ENCODE measurements around the gene PTPRB. TPM values are rescaled to one million over a fixed set of nuclear protein-coding genes. Genes with fewer than 3 reads are reported as not detected.
"Not testable (repeated sequence)": the region's sequence is repeated elsewhere in the genome, so short reads cannot be mapped to it uniquely, and the experiment has no call there.

PTPRB gene
- total and polyA plus RNA-seq, 3 donors from 2014 or later = 5.3 to 10.9 (median 7.2) TPM

- H3K27me3 ChIP-seq = no peaks in the 10 kb centered on the region
- no peak overlapping the region for H3K27ac ChIP-seq
- TF ChIP-seq POLR2A (IDR thresholded peaks at IDR 0.05) (no peak), CTCF (IDR thresholded peaks at IDR 0.05) (no peak)
- intact Hi-C loops (cut with DNase I; ENCODE audit: low total_unique reads) = no loop called here
- H3K36me3 ChIP-seq (ENCODE audit: low read depth, missing control alignments) = no peaks in the 10 kb centered on the region
- DNase-seq = no peak
- WGBS, 2 donors = 94 to 96% methylated on average over 1 of the region's 1 CpG
- H3K4me3 ChIP-seq = no peak overlapping the region
- H3K9me3 ChIP-seq = no peaks in the 10 kb centered on the region
- H3K4me1 ChIP-seq = no peaks in the 10 kb centered on the region
These were observed 129.1 kb downstream of the PTPRB start for GRCh38 chr12:70508178-70508577.

DNA sequence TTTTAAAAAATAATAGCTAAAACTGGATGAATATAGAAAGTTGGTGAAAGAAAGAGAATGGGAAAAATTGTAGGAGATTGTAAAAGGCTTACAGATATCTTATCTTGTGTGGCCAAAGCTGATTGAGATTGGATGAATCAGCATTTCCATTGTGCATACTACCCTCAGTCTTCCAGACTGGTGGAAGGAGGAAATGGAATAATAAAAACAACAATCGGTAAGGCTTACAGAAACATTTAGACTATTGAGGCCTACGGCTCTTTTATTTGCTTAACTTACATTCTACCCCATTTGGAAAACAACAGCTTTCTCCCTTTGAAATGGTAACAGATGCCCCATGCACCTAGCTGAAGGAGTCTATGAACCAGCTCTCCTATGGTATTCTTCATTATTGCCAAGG, 129.8 kb downstream of the PTPRB start:
- H3K9me3 ChIP-seq = no peaks in the 10 kb centered on the region

DNA sequence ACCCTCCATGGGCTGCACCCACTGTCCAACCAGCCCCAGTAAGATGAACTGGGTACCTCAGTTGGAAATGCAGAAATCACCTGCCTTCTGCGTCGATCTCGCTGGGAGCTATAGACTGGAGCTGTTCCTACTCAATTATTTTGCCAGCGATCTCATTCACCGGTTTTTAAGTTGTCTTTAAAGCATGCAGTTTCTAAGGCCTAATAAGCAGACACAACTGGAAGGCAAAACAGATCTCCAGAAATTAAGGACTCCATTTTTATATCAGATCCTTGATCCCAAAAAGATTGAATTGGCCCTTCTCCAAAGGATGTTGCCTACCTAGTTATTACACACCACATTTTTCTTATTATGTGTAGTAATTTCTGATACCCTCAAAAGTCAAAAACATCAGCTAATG, 139.7 kb downstream of the PTPRB start:
- Histone ChIP-seq H3K27ac (no peak overlapping the region), H3K27me3 (no peaks in the 10 kb centered on the region), H3K36me3 (ENCODE audit: low read depth, missing control alignments) (no peaks in the 10 kb centered on the region), H3K4me3 (no peak overlapping the region), H3K9me3 (no peaks in the 10 kb centered on the region), H3K4me1 (no peaks in the 10 kb centered on the region)
- DNase-seq = no peak
- intact Hi-C loops (cut with DNase I; ENCODE audit: low total_unique reads) = no loop called here
- no peak for TF ChIP-seq CTCF (IDR thresholded peaks at IDR 0.05)
- no peak for TF ChIP-seq POLR2A (IDR thresholded peaks at IDR 0.05)
- WGBS, 2 donors = 98 to 99% methylated on average over 5 of the region's 5 CpGs

More for the DNA sequence above, 129.8 kb downstream of the PTPRB start:
- no peaks in the 10 kb centered on the region for H3K36me3 ChIP-seq (ENCODE audit: low read depth, missing control alignments)
- no peak for DNase-seq
- WGBS, 2 donors = 62 to 74% methylated on average over 2 of the region's 2 CpGs
- intact Hi-C loops (cut with DNase I; ENCODE audit: low total_unique reads) = no loop called here
- no peak overlapping the region for H3K27ac ChIP-seq
- H3K27me3 ChIP-seq = no peaks in the 10 kb centered on the region
- no peak for TF ChIP-seq POLR2A (IDR thresholded peaks at IDR 0.05)
- no peak for TF ChIP-seq CTCF (IDR thresholded peaks at IDR 0.05)
- no peaks in the 10 kb centered on the region for H3K4me1 ChIP-seq
- H3K4me3 ChIP-seq = no peak overlapping the region

GRCh38 chr12:70492904-70493303, 144.3 kb downstream of the PTPRB start:
- intact Hi-C loops (cut with DNase I; ENCODE audit: low total_unique reads); H3K36me3 ChIP-seq (ENCODE audit: low read depth, missing control alignments): not testable (repeated sequence)
- 93 to 94% methylated on average over 1 of the region's 1 CpG for WGBS, 2 donors

GRCh38 chr12:70490928-70491327, 146.3 kb downstream of the PTPRB start:
- DNase-seq; H3K9me3 ChIP-seq; intact Hi-C loops (cut with DNase I; ENCODE audit: low total_unique reads); H3K4me3 ChIP-seq; H3K27ac ChIP-seq; H3K27me3 ChIP-seq; H3K4me1 ChIP-seq; H3K36me3 ChIP-seq (ENCODE audit: low read depth, missing control alignments): not testable (repeated sequence)

More at GRCh38 chr12:70492904-70493303, 144.3 kb downstream of the PTPRB start:
- not testable (repeated sequence) for H3K4me1 ChIP-seq, DNase-seq, H3K27me3 ChIP-seq, H3K27ac ChIP-seq, H3K9me3 ChIP-seq, H3K4me3 ChIP-seq

DNA sequence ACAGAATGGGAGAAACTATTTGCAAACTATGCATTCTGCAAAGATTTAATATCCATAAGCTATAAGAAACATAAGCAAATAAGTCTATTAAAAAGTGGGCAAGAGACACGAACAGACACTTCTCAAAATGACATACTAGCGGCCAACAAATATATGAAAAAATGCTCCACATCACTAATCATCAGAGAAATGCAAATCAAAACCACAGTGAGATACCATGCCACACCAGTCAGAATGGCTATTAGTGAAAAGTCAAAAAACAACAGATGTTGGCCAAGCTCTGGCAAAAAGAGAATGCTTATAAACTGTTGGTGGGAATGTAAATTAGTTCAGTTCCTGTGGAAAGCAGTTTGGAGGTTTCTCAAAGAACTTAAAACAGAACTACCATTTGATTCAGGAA, 149.8 kb downstream of the PTPRB start:
- intact Hi-C loops (cut with DNase I; ENCODE audit: low total_unique reads) = no loop called here

More for the DNA sequence above, 149.8 kb downstream of the PTPRB start:
- Histone ChIP-seq H3K27ac (no peak overlapping the region), H3K9me3 (no peaks in the 10 kb centered on the region), H3K27me3 (no peaks in the 10 kb centered on the region), H3K36me3 (ENCODE audit: low read depth, missing control alignments) (no peaks in the 10 kb centered on the region), H3K4me1 (no peaks in the 10 kb centered on the region), H3K4me3 (no peak overlapping the region)
- WGBS, 2 donors = 42 to 84% methylated on average over 2 of the region's 2 CpGs
- TF ChIP-seq CTCF (IDR thresholded peaks at IDR 0.05) (no peak), POLR2A (IDR thresholded peaks at IDR 0.05) (no peak)
- no peak for DNase-seq

All from testis (tissue), 3 donors.